Measurements from ENCODE around the gene PGGT1B. TPM values are rescaled to one million over a fixed set of nuclear protein-coding genes. Genes with fewer than 3 reads are reported as not detected.

Gene PGGT1B
- total and polyA plus RNA-seq, 2 of the 8 experiments (the other 6 are each of a cell fraction or from before 2014, with no cell fraction given) = 1.9 to 43.1 TPM

DNA sequence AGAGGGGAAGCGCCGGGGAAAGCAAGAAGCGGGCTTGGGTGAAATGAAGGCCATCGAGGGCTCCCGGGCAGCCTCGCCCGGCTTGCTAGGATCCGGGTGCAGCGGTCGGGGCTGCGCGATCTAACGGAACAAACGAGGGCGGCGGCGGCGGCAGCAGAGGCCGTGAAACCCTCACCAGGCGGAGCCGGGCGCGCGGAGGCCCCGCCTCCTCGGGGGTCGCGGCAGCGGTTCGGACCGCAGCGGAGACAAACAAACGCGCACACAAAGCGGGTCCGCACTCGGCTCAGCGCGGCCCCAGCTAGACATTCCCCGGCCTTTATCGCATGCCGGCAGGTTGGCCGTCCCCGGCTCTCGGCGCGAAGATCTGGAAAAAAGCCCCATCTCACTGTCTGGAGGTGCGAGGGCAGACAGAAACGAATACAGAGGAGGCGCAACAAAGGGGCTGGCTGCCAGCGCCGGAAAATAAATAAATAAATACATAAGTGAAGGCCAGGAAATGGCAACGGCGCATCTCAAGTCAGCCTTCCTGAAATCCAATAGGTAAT, 82.4 kb downstream of the PGGT1B start:
- no peaks in the 10 kb centered on the region for H3K79me2 ChIP-seq (ENCODE audit: control insufficient read depth in 1 of 2, insufficient read depth in 2 of 2, low read length in 2 of 2)
- 0 out of 2 replicates have a peak overlapping the region, but pooled peaks have one; percentile 20 for H4K8ac ChIP-seq (ENCODE audit: extremely low read depth, insufficient read depth, low read length)
- H3K9me3 ChIP-seq (ENCODE audit: insufficient read depth in 2 of 2, low read depth in 1 of 2, low read length in 1 of 2) = no peaks in the 10 kb centered on the region
- no peak overlapping the region for H3K23ac ChIP-seq (ENCODE audit: insufficient read length)
- no peaks in the 10 kb centered on the region for H4K20me1 ChIP-seq (replicated peaks in 1 of 2; ENCODE audit: control insufficient read depth in 1 of 2, insufficient read depth in 2 of 2, low read length in 2 of 2)
- ChIA-PET POLR2A (ENCODE audit: partially characterized antibody) (interaction anchor here (1.1 to 3.0 kb wide), 3 partner anchors 9 to 15 kb away, joined by 3 to 13 read pairs (median 8); partner anchors contain the start of gene TRIM36), CTCF (ENCODE audit: partially characterized antibody) (interaction anchor here (0.9 to 3.7 kb wide), 5 partner anchors 9 to 88 kb away, joined by 4 to 16 read pairs (median 9); partner anchors contain the start of gene TRIM36)
- H3K27ac ChIP-seq (ENCODE audit: low read depth, low read length) = no peak overlapping the region
- H3K4ac ChIP-seq (replicated peaks; ENCODE audit: insufficient read length, low read depth, low read length) = no peak overlapping the region
- no peak overlapping the region for H2BK120ac ChIP-seq (replicated peaks; ENCODE audit: low read depth, low read length)
- DNase-seq (ENCODE audit: low read depth in 1 of 2, low spot score in 2 of 2) (peak in 1 of 2 experiments; percentile 80), FAIRE-seq (no peak)
- H3K27me3 ChIP-seq (replicated peaks in 1 of 4; ENCODE audit: control insufficient read depth in 3 of 4, extremely low read depth in 1 of 4, insufficient read depth in 3 of 4, low read length in 3 of 4) = peaks cover 25 to 55% (median 51%) of the 10 kb centered on the region in 4 experiments
- H3K18ac ChIP-seq (ENCODE audit: extremely low read depth, low read length) = no peak overlapping the region
- peak; percentile 39; the same call in 1 of the 2 replicates for TF ChIP-seq TAF1 (IDR thresholded peaks at IDR 0.05; ENCODE audit: low read depth, low read length)
- no peak for TF ChIP-seq BRCA1 (IDR thresholded peaks at IDR 0.05; ENCODE audit: low read depth, low read length)
- TF ChIP-seq NANOG (IDR thresholded peaks at IDR 0.05; ENCODE audit: insufficient read depth, low read depth, low read length, poor library complexity, severe bottlenecking) = no peak
- TF ChIP-seq, protein P1, sequence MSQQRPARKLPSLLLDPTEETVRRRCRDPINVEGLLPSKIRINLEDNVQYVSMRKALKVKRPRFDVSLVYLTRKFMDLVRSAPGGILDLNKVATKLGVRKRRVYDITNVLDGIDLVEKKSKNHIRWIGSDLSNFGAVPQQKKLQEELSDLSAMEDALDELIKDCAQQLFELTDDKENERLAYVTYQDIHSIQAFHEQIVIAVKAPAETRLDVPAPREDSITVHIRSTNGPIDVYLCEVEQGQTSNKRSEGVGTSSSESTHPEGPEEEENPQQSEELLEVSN (IDR thresholded peaks at IDR 0.05) = peak; percentile 96
- peak; percentile 67; the same call in 1 of the 2 replicates for TF ChIP-seq KDM1A (IDR thresholded peaks at IDR 0.05; ENCODE audit: borderline replicate concordance, low read length)
- 0 out of 2 replicates have a peak, but pooled peaks have one; percentile 11 for TF ChIP-seq TBP (IDR thresholded peaks at IDR 0.05; ENCODE audit: low read depth, low read length)
- no peak for TF ChIP-seq TAF7 (optimal IDR thresholded peaks at IDR 0.05; ENCODE audit: borderline replicate concordance, low read depth, low read length)
- TF ChIP-seq ASH2L (IDR thresholded peaks at IDR 0.05; ENCODE audit: low read length) = peak; percentile 83
- peak; percentile 64; the same call in 1 of the 2 replicates for TF ChIP-seq TEAD4 (IDR thresholded peaks at IDR 0.05; ENCODE audit: low read depth, low read length)
- TF ChIP-seq, protein P2, sequence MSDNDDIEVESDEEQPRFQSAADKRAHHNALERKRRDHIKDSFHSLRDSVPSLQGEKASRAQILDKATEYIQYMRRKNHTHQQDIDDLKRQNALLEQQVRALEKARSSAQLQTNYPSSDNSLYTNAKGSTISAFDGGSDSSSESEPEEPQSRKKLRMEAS (IDR thresholded peaks at IDR 0.05) = peak; percentile 92
- TF ChIP-seq RBBP5 (IDR thresholded peaks at IDR 0.05; ENCODE audit: borderline replicate concordance, low read depth, low read length) = peak; percentile 68; the same call in 1 of the 2 replicates
- H3K4me3 ChIP-seq (ENCODE audit: extremely low read depth in 1 of 4, insufficient read depth in 2 of 4, low read depth in 3 of 4, low read length in 4 of 4) = peak overlapping the region; percentile 38 to 67 (median 54)
- 1% methylated on average over 29 of the region's 54 CpGs; no CpG with 5 or more reads in 1 of the 2 experiments for WGBS, 2 experiments (ENCODE audit: extremely low coverage in 1 of 2, insufficient coverage in 1 of 2, insufficient read length in 1 of 2, insufficient replicate concordance in 2 of 2, low coverage in 1 of 2, low lambda C conversion rate in 2 of 2, missing lambda C conversion rate in 1 of 2)
- no peak overlapping the region for H3K14ac ChIP-seq (ENCODE audit: insufficient read length)
- H3K23me2 ChIP-seq (ENCODE audit: low read depth, low read length) = peaks cover 12% of the 10 kb centered on the region; the same call in 1 of the 2 replicates
- no peak overlapping the region for H2BK12ac ChIP-seq (ENCODE audit: low read depth, low read length)
- no peak overlapping the region for H2BK20ac ChIP-seq (ENCODE audit: low read length)
- no peak overlapping the region for H2BK15ac ChIP-seq (ENCODE audit: low read length)
- H4K5ac ChIP-seq (ENCODE audit: insufficient read length, low read depth, low read length) = no peak overlapping the region
- no peak overlapping the region for H4K91ac ChIP-seq (replicated peaks; ENCODE audit: insufficient read length, low read length)
- H2AK5ac ChIP-seq (ENCODE audit: low read depth, low read length) = no peak overlapping the region
- H3K4me1 ChIP-seq (replicated peaks in 1 of 4; ENCODE audit: control insufficient read depth in 3 of 4, insufficient read depth in 4 of 4, low read length in 3 of 4) = peaks cover 0 to 4% (median 2%) of the 10 kb centered on the region in 4 experiments; a peak in 5 of 7 replicates
- no peak overlapping the region; a peak in 1 of 7 replicates for H3K9ac ChIP-seq (replicated peaks in 1 of 4; ENCODE audit: extremely low read depth in 1 of 4, low read depth in 3 of 4, low read length in 3 of 4)
- no peak overlapping the region for H2BK5ac ChIP-seq (ENCODE audit: low read depth, low read length)
- H3K36me3 ChIP-seq (ENCODE audit: control insufficient read depth in 2 of 4, insufficient read depth in 4 of 4, low read length in 3 of 4) = no peaks in the 10 kb centered on the region
- H2AFZ ChIP-seq (ENCODE audit: low read length) = 0 out of 2 replicates have a peak overlapping the region, but pooled peaks have one; percentile 47
- no peaks in the 10 kb centered on the region for H3K79me1 ChIP-seq (ENCODE audit: low read depth, low read length)
- peak overlapping the region; percentile 81 to 91 for H3K4me2 ChIP-seq (ENCODE audit: insufficient read depth in 1 of 2, low read depth in 2 of 2, low read length in 2 of 2)
- no peak overlapping the region for H3K56ac ChIP-seq (replicated peaks; ENCODE audit: insufficient read length, low read depth, low read length)

All from H1 (cell line).